ENCODE measurements around the gene OR56A4.

DNA sequence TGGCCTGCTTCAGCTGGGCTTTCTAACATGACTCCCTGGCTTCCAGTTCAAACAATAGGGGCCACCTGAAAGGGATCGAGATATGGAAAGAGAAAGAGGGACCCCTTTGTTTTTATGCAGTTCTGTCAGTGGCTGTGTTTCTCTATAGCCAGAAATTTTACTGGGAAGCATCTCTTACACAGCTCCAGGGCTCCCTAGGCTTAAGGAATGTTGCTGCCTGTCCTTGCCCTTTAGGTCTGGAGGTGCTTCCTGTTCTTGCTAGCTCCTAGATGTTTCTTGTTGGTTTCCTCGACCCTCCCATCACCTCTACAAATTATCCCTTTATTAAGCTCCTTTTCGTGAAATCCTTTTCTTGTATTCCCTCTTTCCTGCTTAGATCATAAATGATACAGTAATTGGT lies 45.6 kb upstream of the OR56A4 start:
- TF ChIP-seq, protein P1, sequence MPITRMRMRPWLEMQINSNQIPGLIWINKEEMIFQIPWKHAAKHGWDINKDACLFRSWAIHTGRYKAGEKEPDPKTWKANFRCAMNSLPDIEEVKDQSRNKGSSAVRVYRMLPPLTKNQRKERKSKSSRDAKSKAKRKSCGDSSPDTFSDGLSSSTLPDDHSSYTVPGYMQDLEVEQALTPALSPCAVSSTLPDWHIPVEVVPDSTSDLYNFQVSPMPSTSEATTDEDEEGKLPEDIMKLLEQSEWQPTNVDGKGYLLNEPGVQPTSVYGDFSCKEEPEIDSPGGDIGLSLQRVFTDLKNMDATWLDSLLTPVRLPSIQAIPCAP (CRISPR knock-in tag; IDR thresholded peaks at IDR 0.05), result no peak
- no peak for TF ChIP-seq NR3C1 (CRISPR knock-in tag; conservative IDR thresholded peaks at IDR 0.05; ENCODE audit: low read depth)

All from WTC11 (cell line).